GM20000 (cell line): ENCODE measurements around the gene KLK8.

Experiments used
- DNase-seq: peaks from one replicate; pipeline ENCODE4 v3.0.0; 2012; ENCODE audit warnings: low spot score
- TF ChIP-seq, protein P1 (sequence below): IDR thresholded peaks from 2 replicates; pipeline ENCODE4 v1.5.1; 2012; ENCODE audit warnings: mild to moderate bottlenecking, control low read depth; ENCODE audit errors: extremely low read depth, missing control alignments

Gene KLK8, protein sequence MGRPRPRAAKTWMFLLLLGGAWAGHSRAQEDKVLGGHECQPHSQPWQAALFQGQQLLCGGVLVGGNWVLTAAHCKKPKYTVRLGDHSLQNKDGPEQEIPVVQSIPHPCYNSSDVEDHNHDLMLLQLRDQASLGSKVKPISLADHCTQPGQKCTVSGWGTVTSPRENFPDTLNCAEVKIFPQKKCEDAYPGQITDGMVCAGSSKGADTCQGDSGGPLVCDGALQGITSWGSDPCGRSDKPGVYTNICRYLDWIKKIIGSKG

DNA sequence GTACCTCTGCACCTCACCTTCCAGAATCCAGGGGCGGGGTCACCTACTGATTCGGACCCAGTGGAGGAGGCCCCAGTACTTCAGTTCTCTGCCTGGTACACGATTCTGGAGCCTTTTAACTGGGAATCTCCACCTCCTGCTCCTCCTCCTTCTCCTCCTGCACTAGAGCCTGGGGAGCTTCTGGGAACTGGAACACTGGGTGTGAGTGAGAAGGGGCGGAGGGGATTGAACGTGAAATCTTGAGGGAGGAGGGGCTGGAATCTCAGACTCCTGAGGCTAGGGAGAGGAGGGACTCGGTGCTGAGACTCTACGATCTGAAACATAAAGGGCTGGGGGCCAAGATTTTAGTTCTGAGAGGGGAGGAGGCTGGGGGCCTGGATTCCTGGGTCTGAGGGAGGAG lies at the start of gene KLK8:
Gene KLK8 (minus strand): TSS at position 90 of the 400 bp plus-strand sequence. CDS start 437 bp downstream, outside the sequence.
- DNase-seq: no peak
- TF ChIP-seq, protein P1, sequence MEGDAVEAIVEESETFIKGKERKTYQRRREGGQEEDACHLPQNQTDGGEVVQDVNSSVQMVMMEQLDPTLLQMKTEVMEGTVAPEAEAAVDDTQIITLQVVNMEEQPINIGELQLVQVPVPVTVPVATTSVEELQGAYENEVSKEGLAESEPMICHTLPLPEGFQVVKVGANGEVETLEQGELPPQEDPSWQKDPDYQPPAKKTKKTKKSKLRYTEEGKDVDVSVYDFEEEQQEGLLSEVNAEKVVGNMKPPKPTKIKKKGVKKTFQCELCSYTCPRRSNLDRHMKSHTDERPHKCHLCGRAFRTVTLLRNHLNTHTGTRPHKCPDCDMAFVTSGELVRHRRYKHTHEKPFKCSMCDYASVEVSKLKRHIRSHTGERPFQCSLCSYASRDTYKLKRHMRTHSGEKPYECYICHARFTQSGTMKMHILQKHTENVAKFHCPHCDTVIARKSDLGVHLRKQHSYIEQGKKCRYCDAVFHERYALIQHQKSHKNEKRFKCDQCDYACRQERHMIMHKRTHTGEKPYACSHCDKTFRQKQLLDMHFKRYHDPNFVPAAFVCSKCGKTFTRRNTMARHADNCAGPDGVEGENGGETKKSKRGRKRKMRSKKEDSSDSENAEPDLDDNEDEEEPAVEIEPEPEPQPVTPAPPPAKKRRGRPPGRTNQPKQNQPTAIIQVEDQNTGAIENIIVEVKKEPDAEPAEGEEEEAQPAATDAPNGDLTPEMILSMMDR: no peak

DNA sequence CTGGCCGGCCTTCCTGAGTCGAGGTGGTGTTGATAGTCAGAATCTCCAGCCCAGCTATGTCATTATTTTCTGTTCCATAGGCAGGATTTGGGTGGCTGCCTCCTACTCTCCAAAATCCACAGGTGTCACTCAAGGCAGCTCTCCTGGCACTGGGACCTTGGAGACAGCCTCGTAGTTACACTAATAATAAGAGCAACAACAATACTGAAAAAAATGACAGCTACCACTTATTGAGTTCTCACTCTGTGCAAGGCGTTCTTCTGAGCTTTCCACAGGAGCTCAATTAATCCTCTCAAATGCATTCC lies 45.6 kb upstream of the KLK8 start:
- no peak for DNase-seq
- TF ChIP-seq, protein P1: no peak

- no peak for DNase-seq
- TF ChIP-seq, protein P1: no peak
Measured at GRCh38 chr19:51044327-51044726, 42.9 kb upstream of the KLK8 start.

DNA sequence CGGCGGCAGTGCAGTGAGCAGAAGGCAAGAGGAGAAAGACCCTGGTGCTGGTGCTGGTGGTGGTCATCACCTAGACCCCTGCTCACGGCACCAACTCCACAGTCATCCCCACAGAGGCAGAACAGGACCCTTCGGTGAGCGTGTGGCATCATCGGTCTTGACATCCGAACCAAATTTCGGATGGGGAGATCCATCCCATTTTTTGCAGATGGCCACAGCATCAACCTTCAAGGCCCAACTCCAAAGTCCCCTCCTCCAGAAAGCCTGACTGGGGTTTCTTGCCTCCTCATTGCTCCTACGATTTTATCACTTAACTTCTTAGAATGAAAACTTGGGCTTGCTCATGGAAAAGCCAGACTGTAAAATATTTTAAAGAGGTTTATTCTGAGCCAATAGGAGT lies 42.1 kb upstream of the KLK8 start:
- DNase-seq: no peak
- TF ChIP-seq, protein P1: no peak

DNA sequence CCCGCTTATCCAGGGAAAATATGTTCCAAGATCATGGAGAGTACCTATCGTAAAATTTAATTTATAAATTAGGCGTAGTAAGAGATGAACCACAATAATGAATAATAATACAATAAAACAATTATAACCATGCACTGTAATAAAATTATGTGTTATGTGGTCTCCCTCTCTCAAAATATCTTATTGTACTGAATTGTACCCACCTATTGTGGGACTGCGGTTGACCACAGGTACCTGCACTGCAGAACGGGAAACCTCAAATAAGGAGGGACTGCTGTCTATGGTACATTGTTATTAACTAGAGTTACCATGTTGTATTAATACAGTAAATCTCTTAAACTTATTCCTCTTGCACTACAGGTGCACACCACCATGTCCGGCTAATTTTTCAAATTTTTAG lies 38.7 kb upstream of the KLK8 start:
- DNase-seq: no peak
- TF ChIP-seq, protein P1: no peak

- no peak for DNase-seq
- TF ChIP-seq, protein P1: no peak
Measured at GRCh38 chr19:51036519-51036918, 35.1 kb upstream of the KLK8 start.

GRCh38 chr19:51034704-51035103 lies 33.3 kb upstream of the KLK8 start, which contains the start of gene KLK12:
TSS of gene KLK12 (minus strand) at chr19:51035002. CDS start at chr19:51034621, 381 bp downstream.
- TF ChIP-seq, protein P1: no peak
- DNase-seq: no peak
